Measurements from ENCODE around the gene ELN.

DNA sequence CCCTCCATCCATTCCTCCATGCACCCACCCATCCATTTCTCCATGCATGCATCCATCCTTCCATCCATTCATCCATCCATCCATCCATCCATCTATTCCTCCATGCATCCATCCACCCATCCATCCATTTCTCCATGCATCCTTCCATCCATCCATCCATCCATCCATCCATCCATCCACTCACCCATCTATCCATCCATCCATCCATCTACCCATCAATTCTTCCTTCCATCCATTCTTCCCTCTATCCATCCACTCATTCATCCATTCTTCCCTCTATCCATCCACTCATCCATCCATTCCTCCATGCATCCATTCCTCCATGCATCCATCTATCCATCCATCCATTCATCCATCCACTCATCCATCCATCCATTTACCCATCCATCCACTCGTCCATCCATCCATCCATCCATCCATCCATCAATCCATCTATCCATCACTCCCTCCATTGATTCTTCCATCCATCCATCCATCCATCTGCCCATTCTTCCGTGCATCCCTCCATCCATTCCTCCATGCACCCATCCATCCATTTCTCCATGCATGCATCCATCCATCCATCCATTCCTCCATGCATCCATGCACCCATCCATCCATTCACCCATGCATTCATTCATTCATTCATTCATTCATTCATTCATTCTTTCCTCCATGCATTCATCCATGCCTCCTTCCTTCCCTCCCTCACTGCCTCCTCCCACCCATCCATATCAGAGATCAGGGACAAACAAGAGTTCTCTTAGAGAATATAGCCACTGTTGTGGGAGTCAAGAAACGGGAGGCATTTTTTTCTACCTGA lies 22.2 kb downstream of the ELN start:
- no peak for TF ChIP-seq POLR2A (IDR thresholded peaks at IDR 0.05)
- TF ChIP-seq, protein P1, sequence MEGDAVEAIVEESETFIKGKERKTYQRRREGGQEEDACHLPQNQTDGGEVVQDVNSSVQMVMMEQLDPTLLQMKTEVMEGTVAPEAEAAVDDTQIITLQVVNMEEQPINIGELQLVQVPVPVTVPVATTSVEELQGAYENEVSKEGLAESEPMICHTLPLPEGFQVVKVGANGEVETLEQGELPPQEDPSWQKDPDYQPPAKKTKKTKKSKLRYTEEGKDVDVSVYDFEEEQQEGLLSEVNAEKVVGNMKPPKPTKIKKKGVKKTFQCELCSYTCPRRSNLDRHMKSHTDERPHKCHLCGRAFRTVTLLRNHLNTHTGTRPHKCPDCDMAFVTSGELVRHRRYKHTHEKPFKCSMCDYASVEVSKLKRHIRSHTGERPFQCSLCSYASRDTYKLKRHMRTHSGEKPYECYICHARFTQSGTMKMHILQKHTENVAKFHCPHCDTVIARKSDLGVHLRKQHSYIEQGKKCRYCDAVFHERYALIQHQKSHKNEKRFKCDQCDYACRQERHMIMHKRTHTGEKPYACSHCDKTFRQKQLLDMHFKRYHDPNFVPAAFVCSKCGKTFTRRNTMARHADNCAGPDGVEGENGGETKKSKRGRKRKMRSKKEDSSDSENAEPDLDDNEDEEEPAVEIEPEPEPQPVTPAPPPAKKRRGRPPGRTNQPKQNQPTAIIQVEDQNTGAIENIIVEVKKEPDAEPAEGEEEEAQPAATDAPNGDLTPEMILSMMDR (IDR thresholded peaks at IDR 0.05), result no peak
